ENCODE data around the gene GPR68. TPM values are rescaled to one million over a fixed set of nuclear protein-coding genes. Genes with fewer than 3 reads are reported as not detected.
"Not testable (repeated sequence)": the region's sequence is repeated elsewhere in the genome, so short reads cannot be mapped to it uniquely, and the experiment has no call there.

GPR68 gene
- total RNA-seq, 1 donor from 2014 or later: 4.9 TPM

- no peaks in the 10 kb centered on the region for H3K27me3 Mint-ChIP-seq
- no peak overlapping the region for H3K4me3 Mint-ChIP-seq
- intact Hi-C loops (cut with micrococcal nuclease): no loop called here
- peaks cover 60% of the 10 kb centered on the region for H3K4me1 Mint-ChIP-seq
- H3K36me3 Mint-ChIP-seq (ENCODE audit: low read depth): peaks cover 75% of the 10 kb centered on the region
- H3K27ac Mint-ChIP-seq: peak overlapping the region; percentile 19
- peaks cover 7% of the 10 kb centered on the region for H3K9me3 Mint-ChIP-seq
- DNase-seq: no peak
Observed at GRCh38 chr14:91235841-91236240, 8.7 kb downstream of the GPR68 start.

DNA sequence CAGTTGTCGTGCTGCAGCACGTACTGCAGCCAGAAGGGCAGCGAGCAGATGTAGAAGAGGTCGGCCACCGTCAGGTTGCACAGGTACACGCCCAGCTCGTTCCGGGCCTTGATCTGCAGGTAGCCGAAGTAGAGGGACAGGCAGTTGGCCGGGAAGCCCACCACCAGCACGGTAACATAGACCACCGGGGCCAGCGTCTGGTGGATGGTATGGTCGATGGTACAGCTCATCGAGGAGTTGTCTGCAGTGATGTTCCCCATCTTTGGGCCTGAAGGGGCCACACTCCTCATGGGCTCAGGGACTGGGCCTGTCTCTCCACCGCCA, 9.8 kb downstream of the GPR68 start:
- H3K27ac Mint-ChIP-seq: peak overlapping the region; percentile 40
- H3K27me3 Mint-ChIP-seq: no peaks in the 10 kb centered on the region
- DNase-seq: no peak
- intact Hi-C loops (cut with micrococcal nuclease): no loop called here
- H3K9me3 Mint-ChIP-seq: peaks cover 11% of the 10 kb centered on the region
- H3K4me1 Mint-ChIP-seq: peaks cover 63% of the 10 kb centered on the region
- H3K4me3 Mint-ChIP-seq: no peak overlapping the region
- H3K36me3 Mint-ChIP-seq (ENCODE audit: low read depth): peaks cover 79% of the 10 kb centered on the region

- Mint-ChIP-seq H3K9me3 (peaks cover 11% of the 10 kb centered on the region), H3K4me1 (peaks cover 63% of the 10 kb centered on the region), H3K4me3 (no peak overlapping the region), H3K27me3 (no peaks in the 10 kb centered on the region), H3K27ac (peak overlapping the region; percentile 40), H3K36me3 (ENCODE audit: low read depth) (peaks cover 74% of the 10 kb centered on the region)
- DNase-seq: no peak
- intact Hi-C loops (cut with micrococcal nuclease): no loop called here
Observed at GRCh38 chr14:91233936-91234790, 10.3 kb downstream of the GPR68 start.

DNA sequence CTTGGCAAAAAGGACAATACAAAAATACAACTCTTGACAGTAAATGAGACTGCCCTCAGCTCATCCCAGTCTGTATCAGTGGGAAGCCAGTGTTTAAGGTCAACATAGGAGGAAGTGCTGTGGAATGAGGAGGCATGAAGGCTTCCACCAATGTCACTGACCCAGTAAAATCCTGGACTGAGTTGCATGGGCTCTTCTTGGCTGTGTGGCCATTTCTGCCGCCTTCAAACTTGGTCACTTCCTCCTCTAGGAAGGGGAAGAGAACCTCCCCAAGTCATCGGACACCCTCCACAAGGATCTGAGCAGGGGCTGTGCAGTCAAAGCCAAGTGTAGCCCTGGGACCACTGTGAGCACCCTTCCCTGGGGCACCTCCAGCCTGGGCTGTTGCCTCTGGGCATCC, 11.9 kb downstream of the GPR68 start:
- H3K4me3 Mint-ChIP-seq: peak overlapping the region; percentile 24
- intact Hi-C loops (cut with micrococcal nuclease): no loop called here
- peaks cover 60% of the 10 kb centered on the region for H3K4me1 Mint-ChIP-seq
- no peaks in the 10 kb centered on the region for H3K27me3 Mint-ChIP-seq
- H3K27ac Mint-ChIP-seq: peak overlapping the region; percentile 51
- no peak for DNase-seq
- H3K9me3 Mint-ChIP-seq: peaks cover 11% of the 10 kb centered on the region
- H3K36me3 Mint-ChIP-seq (ENCODE audit: low read depth): peaks cover 60% of the 10 kb centered on the region

GRCh38 chr14:91232052-91232451, 12.5 kb downstream of the GPR68 start:
- Mint-ChIP-seq H3K27me3 (no peaks in the 10 kb centered on the region), H3K9me3 (peaks cover 11% of the 10 kb centered on the region), H3K4me1 (peaks cover 62% of the 10 kb centered on the region), H3K4me3 (peak overlapping the region; percentile 24), H3K27ac (peak overlapping the region; percentile 99), H3K36me3 (ENCODE audit: low read depth) (peaks cover 59% of the 10 kb centered on the region)
- no peak for DNase-seq
- intact Hi-C loops (cut with micrococcal nuclease): no loop called here

DNA sequence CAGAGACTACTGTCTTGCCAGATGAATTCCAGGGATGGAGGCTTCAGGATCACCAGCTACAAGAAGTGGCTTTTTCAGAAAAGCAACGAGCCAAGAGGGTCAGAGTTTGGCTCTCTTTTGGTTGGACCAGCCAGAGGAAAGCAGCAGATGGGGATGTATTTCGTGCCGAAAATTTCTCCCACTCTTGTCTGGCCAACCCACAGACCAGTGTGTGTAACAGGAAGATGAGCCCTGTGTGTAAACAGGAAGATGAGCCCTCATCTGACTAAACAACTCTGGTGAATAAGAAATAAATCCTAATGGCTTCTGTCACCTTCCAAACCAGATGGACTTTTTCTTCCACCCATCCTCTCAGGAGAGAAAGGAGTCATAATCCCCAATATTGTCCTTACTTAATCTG, 13.1 kb downstream of the GPR68 start:
- peaks cover 11% of the 10 kb centered on the region for H3K9me3 Mint-ChIP-seq
- DNase-seq: peak; percentile 68
- H3K27ac Mint-ChIP-seq: peak overlapping the region; percentile 99
- peak overlapping the region; percentile 78 for H3K4me3 Mint-ChIP-seq
- peaks cover 68% of the 10 kb centered on the region for H3K4me1 Mint-ChIP-seq
- peaks cover 58% of the 10 kb centered on the region for H3K36me3 Mint-ChIP-seq (ENCODE audit: low read depth)
- H3K27me3 Mint-ChIP-seq: no peaks in the 10 kb centered on the region
- intact Hi-C loops (cut with micrococcal nuclease): no loop called here

DNA sequence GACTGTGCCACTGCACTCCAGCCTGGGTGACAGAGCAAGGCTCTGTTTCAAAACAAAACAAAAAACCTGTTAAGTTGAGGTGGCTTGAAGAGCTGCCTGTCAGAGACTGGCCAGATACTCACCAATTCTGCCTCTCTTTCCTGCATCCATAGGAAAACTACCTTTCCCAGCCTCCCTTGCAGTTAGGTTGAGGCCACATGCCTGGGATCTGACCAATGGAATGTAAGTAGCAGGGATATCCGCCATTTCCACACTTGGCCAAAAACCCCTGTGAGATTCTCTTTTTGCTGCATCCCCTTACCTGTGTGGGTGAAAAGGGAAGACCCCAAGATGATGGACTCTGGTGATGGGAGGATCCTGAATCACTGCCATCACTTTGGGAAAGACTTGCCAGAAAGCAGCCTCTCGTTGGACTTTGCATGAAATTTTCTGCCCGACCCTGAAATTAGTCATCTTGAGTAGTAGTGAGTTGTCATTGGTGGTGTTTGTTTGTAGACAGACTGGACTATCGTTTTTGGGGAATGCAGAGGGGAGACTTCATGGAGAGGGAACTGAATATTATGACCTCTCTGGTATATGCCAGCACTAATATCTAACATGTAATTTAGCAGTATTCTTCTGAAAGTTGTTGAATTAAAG, 14.0 kb downstream of the GPR68 start:
- peak; percentile 75 for DNase-seq
- peak overlapping the region; percentile 78 for H3K4me3 Mint-ChIP-seq
- H3K4me1 Mint-ChIP-seq: peaks cover 71% of the 10 kb centered on the region
- H3K9me3 Mint-ChIP-seq: peaks cover 11% of the 10 kb centered on the region
- H3K36me3 Mint-ChIP-seq (ENCODE audit: low read depth): peaks cover 56% of the 10 kb centered on the region
- intact Hi-C loops (cut with micrococcal nuclease): no loop called here
- no peaks in the 10 kb centered on the region for H3K27me3 Mint-ChIP-seq
- H3K27ac Mint-ChIP-seq: peak overlapping the region; percentile 99

DNA sequence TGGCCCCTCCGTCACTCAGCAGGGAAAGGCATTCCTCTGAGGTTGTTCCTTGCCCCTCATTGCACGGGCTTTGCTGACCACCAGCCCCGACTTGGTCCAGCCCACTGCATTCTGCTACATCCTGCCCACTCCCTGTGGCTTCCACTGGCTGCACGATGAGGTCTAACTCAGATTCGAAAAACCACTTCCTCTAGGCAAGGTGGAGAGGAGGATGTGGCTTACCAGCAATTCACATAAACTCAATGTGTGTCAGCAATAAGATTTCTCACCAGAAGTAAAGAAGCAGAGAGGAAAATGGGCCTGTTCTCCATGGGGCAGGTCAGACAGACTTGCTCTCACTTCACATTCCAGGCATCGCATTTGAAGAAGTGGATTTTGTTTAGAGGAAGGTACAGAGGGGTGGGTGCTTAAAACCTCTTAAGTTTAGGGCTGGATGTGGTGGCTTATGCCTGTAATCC, 14.7 kb downstream of the GPR68 start:
- Mint-ChIP-seq H3K27ac (peak overlapping the region; percentile 99), H3K9me3 (peaks cover 11% of the 10 kb centered on the region), H3K4me1 (peaks cover 79% of the 10 kb centered on the region), H3K36me3 (ENCODE audit: low read depth) (peaks cover 58% of the 10 kb centered on the region), H3K4me3 (peak overlapping the region; percentile 78), H3K27me3 (no peaks in the 10 kb centered on the region)
- peak; percentile 94 for DNase-seq
- intact Hi-C loops (cut with micrococcal nuclease): loop anchor here (1.0 to 5.0 kb wide), 9 partner anchors 23 to 832 kb away; partner anchors contain the start of genes CALM1 and CCDC88C

- peaks cover 11% of the 10 kb centered on the region for H3K9me3 Mint-ChIP-seq
- peaks cover 80% of the 10 kb centered on the region for H3K4me1 Mint-ChIP-seq
- no peaks in the 10 kb centered on the region for H3K27me3 Mint-ChIP-seq
- H3K4me3 Mint-ChIP-seq: peak overlapping the region; percentile 78
- DNase-seq: no peak
- peak overlapping the region; percentile 99 for H3K27ac Mint-ChIP-seq
- intact Hi-C loops (cut with micrococcal nuclease): loop anchor here (1.0 to 5.0 kb wide), 9 partner anchors 22 to 832 kb away; partner anchors contain the start of genes CALM1 and CCDC88C
- H3K36me3 Mint-ChIP-seq (ENCODE audit: low read depth): peaks cover 56% of the 10 kb centered on the region
Observed at GRCh38 chr14:91229005-91229382, 15.5 kb downstream of the GPR68 start.

GRCh38 chr14:91228112-91229004, 16.1 kb downstream of the GPR68 start:
- intact Hi-C loops (cut with micrococcal nuclease): loop anchor here (1.0 to 5.0 kb wide), 14 partner anchors 15 to 831 kb away; partner anchors contain the start of genes CALM1, CCDC88C and RPS6KA5
- peaks cover 83% of the 10 kb centered on the region for H3K4me1 Mint-ChIP-seq
- peak overlapping the region; percentile 99 for H3K27ac Mint-ChIP-seq
- peaks cover 57% of the 10 kb centered on the region for H3K36me3 Mint-ChIP-seq (ENCODE audit: low read depth)
- H3K9me3 Mint-ChIP-seq: peaks cover 13% of the 10 kb centered on the region
- H3K27me3 Mint-ChIP-seq: no peaks in the 10 kb centered on the region
- peak; percentile 95 for DNase-seq
- peak overlapping the region; percentile 78 for H3K4me3 Mint-ChIP-seq

GRCh38 chr14:91227183-91227628, 17.3 kb downstream of the GPR68 start:
- intact Hi-C loops (cut with micrococcal nuclease): loop anchor here (5.0 kb wide), 3 partner anchors 90 to 830 kb away; partner anchors contain the start of gene CALM1
- DNase-seq: peak; percentile 82
- H3K27ac Mint-ChIP-seq: peak overlapping the region; percentile 99

GRCh38 chr14:91226360-91226759, 18.1 kb downstream of the GPR68 start:
- intact Hi-C loops (cut with micrococcal nuclease): loop anchor here (5.0 kb wide), 3 partner anchors 91 to 829 kb away; partner anchors contain the start of gene CALM1
- peak; percentile 57 for DNase-seq
- Mint-ChIP-seq H3K27ac (peak overlapping the region; percentile 99), H3K4me3 (peak overlapping the region; percentile 78), H3K4me1 (peaks cover 87% of the 10 kb centered on the region), H3K9me3 (peaks cover 19% of the 10 kb centered on the region), H3K36me3 (ENCODE audit: low read depth) (peaks cover 60% of the 10 kb centered on the region)
- H3K27me3 Mint-ChIP-seq: not testable (repeated sequence)

More at GRCh38 chr14:91227183-91227628, 17.3 kb downstream of the GPR68 start:
- no peaks in the 10 kb centered on the region for H3K27me3 Mint-ChIP-seq
- peaks cover 88% of the 10 kb centered on the region for H3K4me1 Mint-ChIP-seq
- H3K36me3 Mint-ChIP-seq (ENCODE audit: low read depth): peaks cover 59% of the 10 kb centered on the region
- peaks cover 20% of the 10 kb centered on the region for H3K9me3 Mint-ChIP-seq
- H3K4me3 Mint-ChIP-seq: peak overlapping the region; percentile 78

- H3K4me1 Mint-ChIP-seq: peaks cover 82% of the 10 kb centered on the region
- peak overlapping the region; percentile 78 for H3K4me3 Mint-ChIP-seq
- peaks cover 63% of the 10 kb centered on the region for H3K36me3 Mint-ChIP-seq (ENCODE audit: low read depth)
- H3K27me3 Mint-ChIP-seq: no peaks in the 10 kb centered on the region
- DNase-seq: no peak
- H3K9me3 Mint-ChIP-seq: peaks cover 16% of the 10 kb centered on the region
- intact Hi-C loops (cut with micrococcal nuclease): loop anchor here (5.0 kb wide), 3 partner anchors 92 to 828 kb away; partner anchors contain the start of gene CALM1
- H3K27ac Mint-ChIP-seq: peak overlapping the region; percentile 99
Observed at GRCh38 chr14:91225025-91225424, 19.5 kb downstream of the GPR68 start.

Data from activated CD4-positive, alpha-beta T cell treated with anti-CD3 and anti-CD28 coated beads, Interleukin-2, amount 10 ng/mL, durations not matched to agents 24 days and 14 days (primary cell).